SU-DHL-6 (cell line): Measurements from ENCODE around the gene CHRNA7.

Source experiments
- H2AFZ ChIP-seq: fragments of 200-600 bp; sonication (generic); 2 replicates; pipeline ENCODE4 v1.6.1; 2014; ENCODE audit warnings: low read depth, mild to moderate bottlenecking, moderate library complexity, mixed read lengths, antibody characterized with exemption, low read length; ENCODE audit not compliant: severe bottlenecking
- H3F3A ChIP-seq: fragments of 200-600 bp; shearing (Covaris generic); 2 replicates; pipeline ENCODE4 v1.6.0; 2016; ENCODE audit warnings: antibody characterized with exemption, mild to moderate bottlenecking; ENCODE audit not compliant: insufficient read depth
- H3K27ac ChIP-seq: fragments of 200-600 bp; sonication (generic); 2 replicates; pipeline ENCODE4 v1.5.1; 2016; ENCODE audit warnings: low read depth, mild to moderate bottlenecking, low read length, moderate library complexity, mixed read lengths
- H3K27me3 ChIP-seq: fragments of 200-600 bp; sonication (generic), shearing (Covaris generic); 2 replicates; pipeline ENCODE4 v1.6.0; 2014; ENCODE audit warnings: mild to moderate bottlenecking, low read length
- H3K36me3 ChIP-seq: fragments of 200-600 bp; sonication (generic); 2 replicates; pipeline ENCODE4 v1.6.1; 2014; ENCODE audit warnings: mild to moderate bottlenecking, low read length, mixed read lengths
- H3K4me2 ChIP-seq: fragments of 300-600, 200-600 bp; shearing (Covaris generic), sonication (generic); 2 replicates; pipeline ENCODE4 v1.6.0; 2014; ENCODE audit warnings: low read length, low read depth, mild to moderate bottlenecking; ENCODE audit not compliant: poor library complexity, severe bottlenecking
- H3K4me3 ChIP-seq: fragments of 200-600 bp; sonication (generic); 2 replicates; pipeline ENCODE4 v1.5.1; 2014; ENCODE audit warnings: antibody characterized with exemption, low read length, mild to moderate bottlenecking, mixed read lengths; ENCODE audit not compliant: insufficient read depth, poor library complexity, severe bottlenecking
- H3K79me2 ChIP-seq: fragments of 200-600 bp; sonication (generic); 2 replicates; pipeline ENCODE4 v1.6.1; 2014; ENCODE audit warnings: mild to moderate bottlenecking, low read length, moderate library complexity; ENCODE audit not compliant: insufficient read depth
- H3K9ac ChIP-seq: fragments of 200-600 bp; sonication (generic); 2 replicates; pipeline ENCODE4 v1.7.0; 2014; ENCODE audit warnings: mild to moderate bottlenecking, low read length
- H3K9me2 ChIP-seq: fragments of 200-600 bp; sonication (generic); replicated peaks from 2 replicates; pipeline ENCODE4 v1.6.1; 2014; ENCODE audit warnings: low read length; ENCODE audit not compliant: insufficient read depth
- H3K9me3 ChIP-seq: fragments of 200-600 bp; sonication (generic); 2 replicates; pipeline ENCODE4 v1.6.1; 2014; ENCODE audit warnings: low read length, mixed read lengths; ENCODE audit not compliant: insufficient read depth
- H4K20me1 ChIP-seq: fragments of 200-600 bp; sonication (generic); 2 replicates; pipeline ENCODE4 v1.6.1; 2014; ENCODE audit warnings: low read depth, mild to moderate bottlenecking, antibody characterized with exemption, low read length, moderate library complexity, mixed read lengths
- CTCF ChIP-seq: fragments of 200-600 bp; sonication (generic); IDR thresholded peaks from one replicate; pipeline ENCODE4 v1.5.1; 2017; ENCODE audit warnings: antibody characterized with exemption, mild to moderate bottlenecking, low read length, moderate library complexity; ENCODE audit not compliant: insufficient read depth, poor library complexity, severe bottlenecking
- EZH2phosphoT487 ChIP-seq: fragments of 200-600 bp; sonication (generic), shearing (Covaris generic); conservative IDR thresholded peaks from 2 replicates; pipeline ENCODE4 v1.6.1; 2018; ENCODE audit warnings: mild to moderate bottlenecking, antibody characterized with exemption, low read length, moderate library complexity, mixed read lengths

The CHRNA7 gene

GRCh38 chr15:32125595-32125994 lies 95.3 kb downstream of the CHRNA7 start:
- Histone ChIP-seq H3K9me3 (no peaks in the 10 kb centered on the region), H3K9me2 (no peaks in the 10 kb centered on the region), H3K9ac (no peak overlapping the region), H3K27me3 (no peaks in the 10 kb centered on the region), H3K79me2 (no peaks in the 10 kb centered on the region), H4K20me1 (no peaks in the 10 kb centered on the region), H3K36me3 (no peaks in the 10 kb centered on the region), H3K4me3 (no peak overlapping the region), H2AFZ (no peak overlapping the region), H3K27ac (no peak overlapping the region), H3K4me2 (no peak overlapping the region), H3F3A (no peaks in the 10 kb centered on the region)
- TF ChIP-seq CTCF = no peak
- no peak for TF ChIP-seq EZH2phosphoT487

GRCh38 chr15:32129815-32130214 lies 99.5 kb downstream of the CHRNA7 start:
- H3K9me2 ChIP-seq = no peaks in the 10 kb centered on the region
- no peak for TF ChIP-seq EZH2phosphoT487
- no peak for TF ChIP-seq CTCF

GRCh38 chr15:32130823-32131222 lies 100.5 kb downstream of the CHRNA7 start:
- no peaks in the 10 kb centered on the region for H3F3A ChIP-seq
- no peaks in the 10 kb centered on the region for H3K9me2 ChIP-seq
- no peak overlapping the region for H3K4me3 ChIP-seq
- no peaks in the 10 kb centered on the region for H4K20me1 ChIP-seq
- H2AFZ ChIP-seq = no peak overlapping the region
- no peak for TF ChIP-seq CTCF
- no peak for TF ChIP-seq EZH2phosphoT487
- no peaks in the 10 kb centered on the region for H3K36me3 ChIP-seq
- no peak overlapping the region for H3K4me2 ChIP-seq
- no peak overlapping the region for H3K9ac ChIP-seq
- no peak overlapping the region for H3K27ac ChIP-seq
- H3K27me3 ChIP-seq = no peaks in the 10 kb centered on the region
- no peaks in the 10 kb centered on the region for H3K9me3 ChIP-seq
- no peaks in the 10 kb centered on the region for H3K79me2 ChIP-seq

More at GRCh38 chr15:32129815-32130214, 99.5 kb downstream of the CHRNA7 start:
- no peak overlapping the region for H3K4me2 ChIP-seq
- no peaks in the 10 kb centered on the region for H3K79me2 ChIP-seq
- H2AFZ ChIP-seq = no peak overlapping the region
- no peak overlapping the region for H3K9ac ChIP-seq
- H3K4me3 ChIP-seq = no peak overlapping the region
- no peak overlapping the region for H3K27ac ChIP-seq
- H3K9me3 ChIP-seq = no peaks in the 10 kb centered on the region
- H3K27me3 ChIP-seq = no peaks in the 10 kb centered on the region
- no peaks in the 10 kb centered on the region for H3F3A ChIP-seq
- H4K20me1 ChIP-seq = no peaks in the 10 kb centered on the region
- H3K36me3 ChIP-seq = no peaks in the 10 kb centered on the region
